Activated CD8-positive, alpha-beta memory T cell treated with anti-CD3 and anti-CD28 coated beads for 24 hours (primary cell): ENCODE data around the gene PRKAG3.
A peak's percentile ranks its signal among the peaks of the same experiment; 100 is the strongest.

Experiments used
- DNase-seq: peaks from one replicate; pipeline ENCODE4 v3.0.0-alpha.2; 2020

Gene PRKAG3

GRCh38 chr2:218831378-218831990, at the start of gene PRKAG3:
Gene PRKAG3 (minus strand): TSS chr2:218831803.
- DNase-seq = no peak

- peak; percentile 70 for DNase-seq
These were observed 49.4 kb upstream of the PRKAG3 start for GRCh38 chr2:218880859-218881594.

GRCh38 chr2:218880102-218880858, 48.7 kb upstream of the PRKAG3 start, which contains the start of gene WNT10A:
Gene WNT10A (plus strand): TSS chr2:218880852. CDS start chr2:218880996, 144 bp downstream.
- peak; percentile 87 for DNase-seq

- DNase-seq = no peak
These were observed 48.1 kb upstream of the PRKAG3 start for GRCh38 chr2:218879776-218880101.

GRCh38 chr2:218878926-218879761, 47.5 kb upstream of the PRKAG3 start:
- DNase-seq = no peak

- no peak for DNase-seq
These were observed 46.9 kb upstream of the PRKAG3 start for GRCh38 chr2:218878486-218878885.

- no peak for DNase-seq
These were observed 46.3 kb upstream of the PRKAG3 start for GRCh38 chr2:218877891-218878290.

GRCh38 chr2:218877331-218877730, 45.7 kb upstream of the PRKAG3 start:
- no peak for DNase-seq

GRCh38 chr2:218876562-218877219, 45.1 kb upstream of the PRKAG3 start:
- peak; percentile 91 for DNase-seq

GRCh38 chr2:218875692-218876246, 44.2 kb upstream of the PRKAG3 start:
- DNase-seq = no peak

GRCh38 chr2:218873359-218874194, 42.0 kb upstream of the PRKAG3 start:
- no peak for DNase-seq

- DNase-seq = no peak
These were observed 41.2 kb upstream of the PRKAG3 start for GRCh38 chr2:218872645-218873358.

GRCh38 chr2:218871345-218872302, 40.0 kb upstream of the PRKAG3 start:
- no peak for DNase-seq

- DNase-seq = no peak
These were observed 39.4 kb upstream of the PRKAG3 start for GRCh38 chr2:218870984-218871344.

- no peak for DNase-seq
These were observed 37.5 kb upstream of the PRKAG3 start for GRCh38 chr2:218869064-218869463.

GRCh38 chr2:218867900-218868299, 36.3 kb upstream of the PRKAG3 start:
- no peak for DNase-seq

GRCh38 chr2:218865999-218866398, 34.4 kb upstream of the PRKAG3 start:
- no peak for DNase-seq

GRCh38 chr2:218865396-218865795, 33.8 kb upstream of the PRKAG3 start:
- DNase-seq = no peak

- no peak for DNase-seq
These were observed 31.5 kb upstream of the PRKAG3 start for GRCh38 chr2:218863021-218863520.
